Heart left ventricle (tissue), 13 donors: ENCODE data around the gene CHST1.

Experiments used
- CTCF ChIP-seq, 12 donors: fragments of 200-600 bp; sonication (generic) in 4 of 12; IDR thresholded peaks; one replicate each; pipeline versions ENCODE4 v1.5.0 to v1.8.0; 2018 to 2022; ENCODE audit warnings: antibody characterized with exemption in 12 of 12, mild to moderate bottlenecking in 5 of 12
- POLR2A ChIP-seq, 2 donors: fragments of 450-650 bp; IDR thresholded peaks; one replicate each; pipeline ENCODE4 v1.6.1; 2017; ENCODE audit warnings: antibody characterized with exemption in 2 of 2, mild to moderate bottlenecking in 2 of 2, moderate library complexity in 2 of 2
- donor health status: ischemic (EF 13 %, LVEDD 7.1; RV severe dilation, severe dysfunction).
- donor health status: DM: no; HTN: yes; CAD: no.
- donor health status: DM: no; HTN: no; CAD: no.
- donor health status: ischemic (EF 25% LVEDD 6.9; RV normal size, moderate dysfunction).
- donor health status: ischemic (EF 25% LVEDD 5.7; RV mildly dilated, moderate dysfunction).
- donor health status: ischemic (EF 35%, LVEDD 5.7; RV mildly dilated, moderate dysfunction).
- donor health status: nonischemic (EF 11% LVEDD 7.7; RV severe dilation, severe dysfunction).
- donor health status: DM: yes; HTN: yes; CAD: no.
- donor health status: PGD.
- donor health status: ischemic (EF 29% LVEDD 5.4; RV normal size, mild dysfunction).
- donor health status: nonischemic (EF 23%, LVEDD 6.1; RV moderate dilation, normal function).

- TF ChIP-seq CTCF (IDR thresholded peaks at IDR 0.05) = no peak
- no peak for TF ChIP-seq POLR2A (IDR thresholded peaks at IDR 0.05)
Observed at GRCh38 chr11:45647329-45647728, 18.1 kb downstream of the CHST1 start.
